Measurements from ENCODE around the gene TAS1R3.

Gene TAS1R3

DNA sequence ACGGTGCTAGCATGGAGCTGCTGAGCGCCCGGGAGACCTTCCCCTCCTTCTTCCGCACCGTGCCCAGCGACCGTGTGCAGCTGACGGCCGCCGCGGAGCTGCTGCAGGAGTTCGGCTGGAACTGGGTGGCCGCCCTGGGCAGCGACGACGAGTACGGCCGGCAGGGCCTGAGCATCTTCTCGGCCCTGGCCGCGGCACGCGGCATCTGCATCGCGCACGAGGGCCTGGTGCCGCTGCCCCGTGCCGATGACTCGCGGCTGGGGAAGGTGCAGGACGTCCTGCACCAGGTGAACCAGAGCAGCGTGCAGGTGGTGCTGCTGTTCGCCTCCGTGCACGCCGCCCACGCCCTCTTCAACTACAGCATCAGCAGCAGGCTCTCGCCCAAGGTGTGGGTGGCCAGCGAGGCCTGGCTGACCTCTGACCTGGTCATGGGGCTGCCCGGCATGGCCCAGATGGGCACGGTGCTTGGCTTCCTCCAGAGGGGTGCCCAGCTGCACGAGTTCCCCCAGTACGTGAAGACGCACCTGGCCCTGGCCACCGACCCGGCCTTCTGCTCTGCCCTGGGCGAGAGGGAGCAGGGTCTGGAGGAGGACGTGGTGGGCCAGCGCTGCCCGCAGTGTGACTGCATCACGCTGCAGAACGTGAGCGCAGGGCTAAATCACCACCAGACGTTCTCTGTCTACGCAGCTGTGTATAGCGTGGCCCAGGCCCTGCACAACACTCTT, 1.1 kb downstream of the TAS1R3 start:
- no peak overlapping the region for H3K4me2 ChIP-seq (ENCODE audit: low read depth, low read length)
- no peak overlapping the region for H2AFZ ChIP-seq (ENCODE audit: low read length)
- no peaks in the 10 kb centered on the region for H3K9me2 ChIP-seq (replicated peaks; ENCODE audit: insufficient read depth, low read length)
- no peaks in the 10 kb centered on the region for H3K27me3 ChIP-seq (replicated peaks; ENCODE audit: insufficient read depth, low read length)
- no peak overlapping the region for H3K27ac ChIP-seq (ENCODE audit: low read length)
- H3K4me3 ChIP-seq (ENCODE audit: low read length): no peak overlapping the region
- DNase-seq: no peak
- no peak for TF ChIP-seq EZH2phosphoT487 (IDR thresholded peaks at IDR 0.05; ENCODE audit: low read length)
- TF ChIP-seq, protein P1, sequence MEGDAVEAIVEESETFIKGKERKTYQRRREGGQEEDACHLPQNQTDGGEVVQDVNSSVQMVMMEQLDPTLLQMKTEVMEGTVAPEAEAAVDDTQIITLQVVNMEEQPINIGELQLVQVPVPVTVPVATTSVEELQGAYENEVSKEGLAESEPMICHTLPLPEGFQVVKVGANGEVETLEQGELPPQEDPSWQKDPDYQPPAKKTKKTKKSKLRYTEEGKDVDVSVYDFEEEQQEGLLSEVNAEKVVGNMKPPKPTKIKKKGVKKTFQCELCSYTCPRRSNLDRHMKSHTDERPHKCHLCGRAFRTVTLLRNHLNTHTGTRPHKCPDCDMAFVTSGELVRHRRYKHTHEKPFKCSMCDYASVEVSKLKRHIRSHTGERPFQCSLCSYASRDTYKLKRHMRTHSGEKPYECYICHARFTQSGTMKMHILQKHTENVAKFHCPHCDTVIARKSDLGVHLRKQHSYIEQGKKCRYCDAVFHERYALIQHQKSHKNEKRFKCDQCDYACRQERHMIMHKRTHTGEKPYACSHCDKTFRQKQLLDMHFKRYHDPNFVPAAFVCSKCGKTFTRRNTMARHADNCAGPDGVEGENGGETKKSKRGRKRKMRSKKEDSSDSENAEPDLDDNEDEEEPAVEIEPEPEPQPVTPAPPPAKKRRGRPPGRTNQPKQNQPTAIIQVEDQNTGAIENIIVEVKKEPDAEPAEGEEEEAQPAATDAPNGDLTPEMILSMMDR (IDR thresholded peaks at IDR 0.05; ENCODE audit: low read length): no peak
- TF ChIP-seq EZH2 (optimal IDR thresholded peaks at IDR 0.05; ENCODE audit: low read depth, low read length): no peak
- no peaks in the 10 kb centered on the region for H3F3A ChIP-seq (ENCODE audit: insufficient read depth, low read length)
- no peaks in the 10 kb centered on the region for H3K9me3 ChIP-seq (replicated peaks; ENCODE audit: insufficient read depth, low read length)
- no peaks in the 10 kb centered on the region for H3K4me1 ChIP-seq (ENCODE audit: low read length)
- no peaks in the 10 kb centered on the region for H4K20me1 ChIP-seq (ENCODE audit: insufficient read depth, low read length)
- no peak overlapping the region for H3K9ac ChIP-seq (ENCODE audit: low read length)
- peaks cover 2% of the 10 kb centered on the region; the same call in 1 of the 2 replicates for H3K79me2 ChIP-seq (ENCODE audit: low read length)
- no peaks in the 10 kb centered on the region for H3K36me3 ChIP-seq (replicated peaks; ENCODE audit: insufficient read depth, low read length)

DNA sequence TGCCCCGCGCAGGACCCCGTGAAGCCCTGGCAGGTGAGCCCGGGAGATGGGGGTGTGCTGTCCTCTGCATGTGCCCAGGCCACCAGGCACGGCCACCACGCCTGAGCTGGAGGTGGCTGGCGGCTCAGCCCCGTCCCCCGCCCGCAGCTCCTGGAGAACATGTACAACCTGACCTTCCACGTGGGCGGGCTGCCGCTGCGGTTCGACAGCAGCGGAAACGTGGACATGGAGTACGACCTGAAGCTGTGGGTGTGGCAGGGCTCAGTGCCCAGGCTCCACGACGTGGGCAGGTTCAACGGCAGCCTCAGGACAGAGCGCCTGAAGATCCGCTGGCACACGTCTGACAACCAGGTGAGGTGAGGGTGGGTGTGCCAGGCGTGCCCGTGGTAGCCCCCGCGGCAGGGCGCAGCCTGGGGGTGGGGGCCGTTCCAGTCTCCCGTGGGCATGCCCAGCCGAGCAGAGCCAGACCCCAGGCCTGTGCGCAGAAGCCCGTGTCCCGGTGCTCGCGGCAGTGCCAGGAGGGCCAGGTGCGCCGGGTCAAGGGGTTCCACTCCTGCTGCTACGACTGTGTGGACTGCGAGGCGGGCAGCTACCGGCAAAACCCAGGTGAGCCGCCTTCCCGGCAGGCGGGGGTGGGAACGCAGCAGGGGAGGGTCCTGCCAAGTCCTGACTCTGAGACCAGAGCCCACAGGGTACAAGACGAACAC, 1.8 kb downstream of the TAS1R3 start:
- no peak overlapping the region for H3K4me3 ChIP-seq (ENCODE audit: low read length)
- no peaks in the 10 kb centered on the region for H3K27me3 ChIP-seq (replicated peaks; ENCODE audit: insufficient read depth, low read length)
- H3K36me3 ChIP-seq (replicated peaks; ENCODE audit: insufficient read depth, low read length): no peaks in the 10 kb centered on the region
- no peak overlapping the region for H2AFZ ChIP-seq (ENCODE audit: low read length)
- H3K9ac ChIP-seq (ENCODE audit: low read length): no peak overlapping the region
- H3K9me3 ChIP-seq (replicated peaks; ENCODE audit: insufficient read depth, low read length): no peaks in the 10 kb centered on the region
- no peaks in the 10 kb centered on the region for H3K4me1 ChIP-seq (ENCODE audit: low read length)
- no peak overlapping the region for H3K27ac ChIP-seq (ENCODE audit: low read length)
- TF ChIP-seq EZH2 (optimal IDR thresholded peaks at IDR 0.05; ENCODE audit: low read depth, low read length): no peak
- TF ChIP-seq, protein P1 (IDR thresholded peaks at IDR 0.05; ENCODE audit: low read length): no peak
- TF ChIP-seq EZH2phosphoT487 (IDR thresholded peaks at IDR 0.05; ENCODE audit: low read length): no peak
- no peaks in the 10 kb centered on the region for H3F3A ChIP-seq (ENCODE audit: insufficient read depth, low read length)
- H4K20me1 ChIP-seq (ENCODE audit: insufficient read depth, low read length): no peaks in the 10 kb centered on the region
- H3K9me2 ChIP-seq (replicated peaks; ENCODE audit: insufficient read depth, low read length): no peaks in the 10 kb centered on the region
- DNase-seq: no peak
- H3K4me2 ChIP-seq (ENCODE audit: low read depth, low read length): no peak overlapping the region
- no peaks in the 10 kb centered on the region for H3K79me2 ChIP-seq (ENCODE audit: low read length)

DNA sequence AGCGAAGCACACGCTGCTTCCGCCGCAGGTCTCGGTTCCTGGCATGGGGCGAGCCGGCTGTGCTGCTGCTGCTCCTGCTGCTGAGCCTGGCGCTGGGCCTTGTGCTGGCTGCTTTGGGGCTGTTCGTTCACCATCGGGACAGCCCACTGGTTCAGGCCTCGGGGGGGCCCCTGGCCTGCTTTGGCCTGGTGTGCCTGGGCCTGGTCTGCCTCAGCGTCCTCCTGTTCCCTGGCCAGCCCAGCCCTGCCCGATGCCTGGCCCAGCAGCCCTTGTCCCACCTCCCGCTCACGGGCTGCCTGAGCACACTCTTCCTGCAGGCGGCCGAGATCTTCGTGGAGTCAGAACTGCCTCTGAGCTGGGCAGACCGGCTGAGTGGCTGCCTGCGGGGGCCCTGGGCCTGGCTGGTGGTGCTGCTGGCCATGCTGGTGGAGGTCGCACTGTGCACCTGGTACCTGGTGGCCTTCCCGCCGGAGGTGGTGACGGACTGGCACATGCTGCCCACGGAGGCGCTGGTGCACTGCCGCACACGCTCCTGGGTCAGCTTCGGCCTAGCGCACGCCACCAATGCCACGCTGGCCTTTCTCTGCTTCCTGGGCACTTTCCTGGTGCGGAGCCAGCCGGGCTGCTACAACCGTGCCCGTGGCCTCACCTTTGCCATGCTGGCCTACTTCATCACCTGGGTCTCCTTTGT, 2.6 kb downstream of the TAS1R3 start:
- Histone ChIP-seq H3K79me2 (ENCODE audit: low read length) (no peaks in the 10 kb centered on the region), H3K27ac (ENCODE audit: low read length) (no peak overlapping the region), H2AFZ (ENCODE audit: low read length) (no peak overlapping the region), H3K9ac (ENCODE audit: low read length) (no peak overlapping the region), H3K4me1 (ENCODE audit: low read length) (no peaks in the 10 kb centered on the region), H3K4me2 (ENCODE audit: low read depth, low read length) (no peak overlapping the region), H3K9me2 (replicated peaks; ENCODE audit: insufficient read depth, low read length) (no peaks in the 10 kb centered on the region), H4K20me1 (ENCODE audit: insufficient read depth, low read length) (no peaks in the 10 kb centered on the region), H3F3A (ENCODE audit: insufficient read depth, low read length) (no peaks in the 10 kb centered on the region), H3K36me3 (replicated peaks; ENCODE audit: insufficient read depth, low read length) (no peaks in the 10 kb centered on the region), H3K9me3 (replicated peaks; ENCODE audit: insufficient read depth, low read length) (no peaks in the 10 kb centered on the region), H3K27me3 (replicated peaks; ENCODE audit: insufficient read depth, low read length) (no peaks in the 10 kb centered on the region), H3K4me3 (ENCODE audit: low read length) (no peak overlapping the region)
- TF ChIP-seq EZH2phosphoT487 (IDR thresholded peaks at IDR 0.05; ENCODE audit: low read length) (no peak), EZH2 (optimal IDR thresholded peaks at IDR 0.05; ENCODE audit: low read depth, low read length) (no peak)
- TF ChIP-seq, protein P1 (IDR thresholded peaks at IDR 0.05; ENCODE audit: low read length): no peak
- no peak for DNase-seq

All from MM.1S (cell line).